GM18909 (cell line): ENCODE results near the gene NDUFS4.
"Not testable (repeated sequence)": the region's sequence is repeated elsewhere in the genome, so short reads cannot be mapped to it uniquely, and the experiment has no call there.

ENCODE experiments used
- ATAC-seq: cut with Tn5 transposase; IDR thresholded peaks from one replicate; pipeline ENCODE4 v1.9.1; 2021; ENCODE audit warnings: mild to moderate bottlenecking; ENCODE audit not compliant: unreplicated experiment, poor library complexity

Gene NDUFS4

GRCh38 chr5:53571403-53571802, 11.0 kb downstream of the NDUFS4 start:
- no peak for ATAC-seq

GRCh38 chr5:53575101-53575500, 14.7 kb downstream of the NDUFS4 start:
- ATAC-seq, result no peak

GRCh38 chr5:53575831-53576230, 15.4 kb downstream of the NDUFS4 start:
- ATAC-seq, result no peak

- no peak for ATAC-seq
These were observed 16.2 kb downstream of the NDUFS4 start for GRCh38 chr5:53576674-53577073.

- no peak for ATAC-seq
These were observed 18.4 kb downstream of the NDUFS4 start for GRCh38 chr5:53578854-53579253.

GRCh38 chr5:53580547-53580946, 20.1 kb downstream of the NDUFS4 start:
- no peak for ATAC-seq

- no peak for ATAC-seq
These were observed 21.8 kb downstream of the NDUFS4 start for GRCh38 chr5:53582225-53582624.

- ATAC-seq, result peak; percentile 47
These were observed 30.3 kb downstream of the NDUFS4 start for GRCh38 chr5:53590759-53591158.

- no peak for ATAC-seq
These were observed 34.0 kb downstream of the NDUFS4 start for GRCh38 chr5:53594419-53594818.

GRCh38 chr5:53597894-53598293, 37.5 kb downstream of the NDUFS4 start:
- ATAC-seq, result no peak

GRCh38 chr5:53601570-53601969, 41.1 kb downstream of the NDUFS4 start:
- no peak for ATAC-seq

GRCh38 chr5:53603009-53603687, 42.7 kb downstream of the NDUFS4 start:
- no peak for ATAC-seq

- no peak for ATAC-seq
These were observed 43.9 kb downstream of the NDUFS4 start for GRCh38 chr5:53604309-53604708.

GRCh38 chr5:53607886-53608285, 47.4 kb downstream of the NDUFS4 start:
- no peak for ATAC-seq

- not testable (repeated sequence) for ATAC-seq
These were observed 48.5 kb downstream of the NDUFS4 start for GRCh38 chr5:53608897-53609296.

GRCh38 chr5:53613061-53613460, 52.6 kb downstream of the NDUFS4 start:
- no peak for ATAC-seq

GRCh38 chr5:53613536-53613935, 53.1 kb downstream of the NDUFS4 start:
- ATAC-seq, result no peak

- ATAC-seq, result no peak
These were observed 54.0 kb downstream of the NDUFS4 start for GRCh38 chr5:53614376-53614885.

GRCh38 chr5:53616939-53617549, 56.6 kb downstream of the NDUFS4 start:
- no peak for ATAC-seq

- ATAC-seq, result no peak
These were observed 70.8 kb downstream of the NDUFS4 start for GRCh38 chr5:53631251-53631650.

GRCh38 chr5:53642061-53642460, 81.6 kb downstream of the NDUFS4 start:
- no peak for ATAC-seq

- ATAC-seq, result no peak
These were observed 83.0 kb downstream of the NDUFS4 start for GRCh38 chr5:53643445-53643844.
